ENCODE data around the gene S100A9. TPM values are rescaled to one million over a fixed set of nuclear protein-coding genes. Genes with fewer than 3 reads are reported as not detected.

Gene S100A9
- total and polyA plus RNA-seq, 4 donors, result 35.0 to 603 (median 158) TPM

- H3K9ac ChIP-seq (ENCODE audit: low read depth in 1 of 2, low read length in 2 of 2), result no peak overlapping the region
- H3K36me3 ChIP-seq (ENCODE audit: control insufficient read depth in 4 of 4, insufficient read depth in 3 of 4, low read depth in 1 of 4, low read length in 3 of 4), result no peaks in the 10 kb centered on the region
- TF ChIP-seq CTCF (IDR thresholded peaks at IDR 0.05; ENCODE audit: low read depth, low read length, missing input control) (no peak), FOXA2 (IDR thresholded peaks at IDR 0.05) (no peak), ATF3 (IDR thresholded peaks at IDR 0.05) (no peak), SP1 (IDR thresholded peaks at IDR 0.05) (no peak), NR2F2 (IDR thresholded peaks at IDR 0.05) (no peak), EGR1 (IDR thresholded peaks at IDR 0.05; ENCODE audit: low read depth in 2 of 2) (no peak), GABPA (IDR thresholded peaks at IDR 0.05 in 1 of 2, conservative IDR thresholded peaks at IDR 0.05 in 1 of 2) (no peak), HNF4G (IDR thresholded peaks at IDR 0.05) (no peak), MAX (IDR thresholded peaks at IDR 0.05) (no peak)
- no peaks in the 10 kb centered on the region for H3K4me1 ChIP-seq (ENCODE audit: control insufficient read depth in 4 of 4, insufficient read depth in 4 of 4, low read length in 3 of 4)
- peak; percentile 16 for DNase-seq (ENCODE audit: low spot score)
- WGBS, result 95% methylated on average over 10 of the region's 10 CpGs
- peaks cover 0 to 5% (median 0%) of the 10 kb centered on the region in 4 donors for H3K27me3 ChIP-seq (ENCODE audit: control insufficient read depth in 4 of 4, insufficient read depth in 4 of 4, low read length in 3 of 4)
- H3K27ac ChIP-seq (ENCODE audit: low read depth in 1 of 2, low read length in 2 of 2), result no peak overlapping the region
- H3K4me3 ChIP-seq (ENCODE audit: low read depth in 1 of 3, low read length in 3 of 3), result no peak overlapping the region
- H3K9me3 ChIP-seq (ENCODE audit: control insufficient read depth in 4 of 4, low read length in 3 of 4), result no peaks in the 10 kb centered on the region
These were observed 17.3 kb upstream of the S100A9 start for GRCh38 chr1:153340356-153340755.

GRCh38 chr1:153341431-153341934 lies 16.2 kb upstream of the S100A9 start:
- Histone ChIP-seq H3K27ac (ENCODE audit: low read depth in 1 of 2, low read length in 2 of 2) (no peak overlapping the region), H3K9me3 (ENCODE audit: control insufficient read depth in 4 of 4, low read length in 3 of 4) (no peaks in the 10 kb centered on the region), H3K36me3 (ENCODE audit: control insufficient read depth in 4 of 4, insufficient read depth in 3 of 4, low read depth in 1 of 4, low read length in 3 of 4) (no peaks in the 10 kb centered on the region), H3K4me3 (ENCODE audit: low read depth in 1 of 3, low read length in 3 of 3) (no peak overlapping the region), H3K27me3 (ENCODE audit: control insufficient read depth in 4 of 4, insufficient read depth in 4 of 4, low read length in 3 of 4) (peaks cover 0 to 5% (median 0%) of the 10 kb centered on the region in 4 donors), H3K9ac (ENCODE audit: low read depth in 1 of 2, low read length in 2 of 2) (no peak overlapping the region), H3K4me1 (ENCODE audit: control insufficient read depth in 4 of 4, insufficient read depth in 4 of 4, low read length in 3 of 4) (no peaks in the 10 kb centered on the region)
- TF ChIP-seq CTCF (IDR thresholded peaks at IDR 0.05; ENCODE audit: low read depth, low read length, missing input control) (no peak), MAX (IDR thresholded peaks at IDR 0.05) (no peak), TAF1 (conservative IDR thresholded peaks at IDR 0.05) (no peak), GABPA (IDR thresholded peaks at IDR 0.05 in 1 of 2, conservative IDR thresholded peaks at IDR 0.05 in 1 of 2) (no peak), FOXA2 (IDR thresholded peaks at IDR 0.05) (no peak), REST (IDR thresholded peaks at IDR 0.05) (no peak), JUND (IDR thresholded peaks at IDR 0.05) (no peak), SP1 (IDR thresholded peaks at IDR 0.05) (no peak), FOXA1 (IDR thresholded peaks at IDR 0.05) (no peak), RAD21 (IDR thresholded peaks at IDR 0.05) (no peak), ATF3 (IDR thresholded peaks at IDR 0.05) (no peak), HNF4A (conservative IDR thresholded peaks at IDR 0.05) (no peak), ZBTB33 (IDR thresholded peaks at IDR 0.05) (no peak), YY1 (IDR thresholded peaks at IDR 0.05) (no peak), NR2F2 (IDR thresholded peaks at IDR 0.05) (no peak), HNF4G (IDR thresholded peaks at IDR 0.05) (no peak)
- peak; percentile 27 for DNase-seq (ENCODE audit: low spot score)
- 95% methylated on average over 4 of the region's 4 CpGs for WGBS
